ENCODE measurements around the gene C21orf91.
A peak's percentile ranks its signal among the peaks of the same experiment; 100 is the strongest.
"Not testable (repeated sequence)": the region's sequence is repeated elsewhere in the genome, so short reads cannot be mapped to it uniquely, and the experiment has no call there.

The C21orf91 gene

DNA sequence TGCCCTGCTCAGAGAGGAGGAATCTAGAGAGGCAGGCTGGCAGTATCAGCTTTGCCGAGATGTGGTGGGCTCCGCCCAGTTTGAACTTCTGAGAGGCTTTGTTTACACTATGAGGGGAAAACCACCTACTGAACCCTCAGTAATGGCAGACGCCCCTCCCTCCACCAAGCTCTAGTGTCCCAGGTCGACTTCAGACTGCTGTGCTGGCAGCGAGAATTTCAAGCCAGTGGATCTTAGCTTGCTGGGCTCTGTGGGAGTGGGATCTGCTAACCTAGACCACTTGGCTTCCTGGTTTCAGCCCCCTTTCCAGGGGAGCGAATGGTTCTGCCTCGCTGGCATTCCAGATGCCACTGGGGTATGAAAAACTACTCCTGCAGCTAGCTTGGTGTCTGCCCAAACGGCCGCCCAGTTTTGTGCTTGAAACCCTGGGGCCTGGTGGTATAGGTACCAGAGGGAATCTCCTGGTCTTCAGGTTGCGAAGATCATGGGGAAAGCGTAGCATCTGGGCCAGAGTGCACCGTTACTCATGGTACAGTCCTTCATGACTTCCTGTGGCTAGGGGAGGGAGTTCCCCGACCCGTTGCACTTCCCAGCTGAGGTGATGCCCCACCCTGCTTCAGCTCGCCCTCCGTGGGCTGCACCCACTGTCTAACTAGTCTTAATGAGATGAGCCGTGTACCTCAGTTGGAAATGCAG lies 43.6 kb downstream of the C21orf91 start:
- DNase-seq: no peak

DNA sequence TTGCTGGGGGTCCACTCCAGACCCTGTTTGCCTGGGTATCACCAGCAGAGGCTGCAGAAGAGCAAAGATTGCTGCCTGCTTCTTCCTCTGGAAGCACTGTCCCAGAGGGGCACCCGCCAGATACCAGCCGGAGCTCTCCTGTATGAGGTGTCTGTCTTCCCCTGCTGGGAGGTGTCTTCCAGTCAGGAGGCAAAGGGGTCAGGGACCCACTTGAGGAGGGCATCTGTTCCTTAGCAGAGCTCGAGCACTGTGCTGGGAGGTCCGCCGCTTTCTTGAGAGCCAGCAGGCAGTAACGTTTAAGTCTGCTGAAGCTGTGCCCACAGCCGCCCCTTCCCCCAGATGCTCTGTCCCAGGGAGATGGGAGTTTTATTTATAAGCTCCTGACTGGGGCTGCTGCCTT lies 44.1 kb downstream of the C21orf91 start:
- DNase-seq: not testable (repeated sequence)

- no peak for DNase-seq
Measured at GRCh38 chr21:17769447-17769845, 49.7 kb downstream of the C21orf91 start.

DNA sequence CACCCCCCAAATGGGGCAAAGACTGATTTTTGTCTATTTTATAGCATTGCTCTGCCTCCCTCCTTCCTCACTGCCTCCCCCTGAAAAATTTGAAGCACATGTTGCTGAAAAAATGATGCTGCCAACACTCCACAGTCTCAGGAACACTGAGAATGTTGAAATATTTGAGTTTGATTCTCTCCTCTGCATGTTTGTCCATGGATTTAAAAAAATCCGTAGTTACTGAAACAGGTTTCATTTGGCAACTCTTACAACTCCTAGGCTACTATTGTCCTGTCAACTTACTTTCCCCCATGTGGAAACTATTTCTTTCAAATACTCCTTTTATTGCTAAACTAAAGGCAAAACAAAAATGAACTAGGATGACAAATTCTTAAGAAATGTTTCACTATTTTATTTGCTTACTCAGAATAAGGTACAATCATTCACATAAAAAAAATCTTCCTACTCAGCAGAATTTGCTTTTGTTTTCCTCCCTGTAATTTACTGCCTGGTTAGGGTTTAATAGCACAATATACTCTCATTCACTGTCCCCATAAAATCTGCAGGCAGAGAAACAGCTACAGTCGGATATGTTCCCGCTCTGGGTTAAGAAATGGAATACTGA lies 50.2 kb downstream of the C21orf91 start:
- DNase-seq: no peak

DNA sequence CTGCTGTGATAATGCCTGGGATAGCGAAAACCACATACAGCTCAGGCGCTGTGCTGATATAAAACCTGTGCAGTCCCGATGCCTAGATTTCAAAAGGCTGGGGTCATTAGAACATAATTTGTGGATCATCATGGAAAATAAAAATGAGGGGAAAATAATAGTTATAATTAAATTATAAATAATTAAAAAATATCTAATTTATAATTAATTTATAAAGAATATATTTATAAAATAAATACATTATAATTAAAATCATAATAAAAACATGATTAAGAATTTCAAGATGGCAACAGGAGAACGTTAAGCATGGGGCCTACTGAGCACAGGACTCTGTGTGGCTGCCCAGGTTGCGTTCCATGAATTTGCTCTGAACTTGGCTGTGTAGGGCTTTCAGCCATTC lies 53.9 kb downstream of the C21orf91 start:
- no peak for DNase-seq

GRCh38 chr21:17763288-17764037 lies 55.7 kb downstream of the C21orf91 start:
- no peak for DNase-seq

DNA sequence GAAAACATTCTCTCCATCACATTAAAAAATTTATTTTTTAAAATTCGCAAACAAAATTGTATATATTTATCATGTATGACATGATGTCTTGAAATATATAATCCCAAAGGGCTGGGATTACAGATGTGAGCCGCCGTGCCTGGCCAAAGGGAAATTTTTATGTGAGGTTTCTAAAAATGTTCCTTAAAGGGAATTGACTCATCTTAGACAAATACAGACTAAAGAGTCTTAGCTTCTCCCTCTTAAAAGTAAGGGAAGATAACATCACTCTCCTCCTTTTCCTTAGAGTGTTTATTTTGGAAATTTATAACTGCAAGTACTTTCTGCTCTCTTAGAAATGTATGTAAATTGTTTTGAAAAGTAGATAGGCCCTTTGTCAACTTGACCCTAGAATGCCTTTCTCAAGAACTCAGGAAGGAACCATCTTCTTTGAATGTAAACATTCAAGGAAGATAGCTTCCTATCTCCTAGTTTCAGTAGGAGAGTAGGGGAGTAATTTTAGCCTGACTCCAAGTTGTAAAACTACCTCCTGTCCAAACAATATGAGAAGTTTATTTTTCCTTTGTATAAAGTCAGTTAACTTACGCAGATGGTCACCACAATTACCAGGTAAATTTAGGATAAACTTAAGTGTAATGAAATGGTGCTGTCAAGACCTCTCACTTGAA lies 59.5 kb downstream of the C21orf91 start:
- DNase-seq: no peak

GRCh38 chr21:17758683-17759082 lies 60.5 kb downstream of the C21orf91 start:
- peak; percentile 12 for DNase-seq

DNA sequence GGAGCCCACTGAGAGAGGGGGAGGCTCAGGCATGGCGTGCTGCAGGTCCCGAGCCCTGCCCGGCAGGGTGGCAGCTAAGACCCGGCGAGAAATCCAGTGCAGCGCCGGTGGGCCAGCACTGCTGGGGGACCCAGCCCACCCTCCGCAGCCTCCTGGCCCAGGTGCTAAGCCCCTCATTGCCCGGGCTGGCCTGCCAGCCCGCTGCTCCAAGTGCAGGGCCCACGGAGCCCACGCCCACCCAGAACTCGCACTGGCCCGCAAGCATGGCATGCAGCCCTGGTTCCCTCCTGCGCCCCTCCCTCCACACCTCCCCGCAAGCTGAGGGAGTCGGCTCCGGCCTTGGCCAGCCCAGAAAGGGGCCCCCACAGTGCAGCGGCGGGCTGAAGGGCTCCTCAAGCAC lies 61.5 kb downstream of the C21orf91 start:
- DNase-seq: no peak

- no peak for DNase-seq
Measured at GRCh38 chr21:17753736-17754135, 65.4 kb downstream of the C21orf91 start.

GRCh38 chr21:17752171-17752570 lies 67.0 kb downstream of the C21orf91 start:
- DNase-seq: no peak

DNA sequence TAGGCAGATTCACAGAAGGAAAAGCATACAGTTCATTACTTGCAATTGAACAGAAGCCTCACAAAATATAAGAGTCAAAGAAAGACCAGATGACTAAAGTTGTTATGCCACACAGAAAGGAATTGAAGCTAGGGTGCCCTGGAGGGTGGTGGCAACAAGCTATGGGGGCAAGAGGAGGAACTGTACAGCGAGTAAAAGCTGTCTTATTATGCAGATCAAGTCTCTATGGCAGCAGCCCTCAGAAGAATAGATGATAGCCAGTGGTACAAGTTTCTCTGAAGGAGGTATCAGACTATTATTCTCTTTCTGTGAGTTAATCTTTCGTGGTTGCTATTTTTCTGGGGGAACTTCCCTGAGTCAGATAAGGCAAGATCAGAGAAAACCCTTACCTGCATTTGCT lies 72.2 kb downstream of the C21orf91 start:
- no peak for DNase-seq

- DNase-seq: no peak
Measured at GRCh38 chr21:17745086-17745485, 74.1 kb downstream of the C21orf91 start.

- no peak for DNase-seq
Measured at GRCh38 chr21:17742940-17743592, 76.1 kb downstream of the C21orf91 start.

DNA sequence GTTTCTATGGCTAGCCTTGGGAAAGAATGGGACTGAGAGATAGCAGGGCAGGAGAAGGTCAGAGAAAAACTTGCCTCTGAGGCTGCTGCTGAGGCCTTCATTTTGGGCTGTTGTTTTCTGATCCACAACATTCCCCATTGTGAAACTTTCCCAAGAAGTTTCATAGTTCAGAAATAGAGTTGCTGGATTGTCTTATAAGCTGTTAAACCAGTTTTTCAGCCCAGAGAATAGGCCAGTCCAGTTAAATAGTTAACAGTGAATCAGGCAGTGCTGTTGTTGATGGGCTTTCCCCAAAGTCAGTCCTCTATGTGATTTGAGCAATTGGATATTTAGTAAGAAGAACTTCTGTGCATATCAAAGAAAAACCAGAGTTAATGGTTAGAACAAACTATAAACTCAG lies 77.0 kb downstream of the C21orf91 start:
- DNase-seq: no peak

All from hematopoietic multipotent progenitor cell treated with erythropoietin and hydrocortisone succinate and interleukin-3 and kit ligand, for 6 days (in vitro differentiated cells).